K562 (cell line): Measurements from ENCODE around the gene MAD1L1. TPM values are rescaled to one million over a fixed set of nuclear protein-coding genes. Genes with fewer than 3 reads are reported as not detected.

ENCODE experiments used
- ATAC-seq: fragments of 200-7000 bp; cut with Tn5 transposase; 3 replicates; pipeline ENCODE4 v1.9.1; 2020; ENCODE audit warnings: moderate library complexity
- BruUV-seq: library from RNA; stranded (reverse); fragments of 400-500 nt; replicated peaks from 2 replicates; lab custom pipeline; 2021; lab: Mats Ljungman, UMichigan
- CTCF ChIA-PET: fragments of 300-600 bp; formaldehyde crosslinking; extraction: SDS; loops from one replicate; lab custom pipeline; 2021; ENCODE audit warnings: low intra/inter-chr PET ratio; lab: Yijun Ruan, JAX
- POLR2A ChIA-PET: fragments of 300-600, 350-650 bp; sonication (Branson Sonifier 250); formaldehyde crosslinking; extraction: SDS; loops from one replicate; lab custom pipeline; 2021; ENCODE audit warnings: antibody characterized with exemption, inconsistent platforms; lab: Yijun Ruan, JAX
- DNase-seq, 4 experiments: peaks; one replicate each; pipeline versions ENCODE4 v3.0.0 to v3.0.0-alpha.2; 2011 to 2018; ENCODE audit warnings: low spot score in 3 of 4, mixed read lengths in 3 of 4; ENCODE audit errors: extremely low read depth in 1 of 4
- FAIRE-seq: peaks from 2 replicates; lab custom pipeline; 2011; peaks lifted over from hg19 to GRCh38; lab: Jason Lieb, UNC
- H2AFZ ChIP-seq: 2 replicates; pipeline ENCODE4 v1.6.0; 2011; ENCODE audit warnings: low read depth, low read length, control low read depth, inconsistent platforms
- H3K27ac ChIP-seq: fragments of 200-600 bp; 3 replicates; pipeline ENCODE4 v1.8.0; 2011; ENCODE audit warnings: low read depth, mild to moderate bottlenecking, control low read depth, inconsistent platforms, low read length, moderate library complexity, mixed read lengths; ENCODE audit errors: extremely low read depth
- H3K27me3 ChIP-seq, 2 experiments: fragments of 300-600 bp in 1 of 2; 2 replicates in 1 of 2; 3 replicates in 1 of 2; pipeline versions ENCODE4 v1.6.0 to v1.8.0; 2011; ENCODE audit warnings: inconsistent platforms in 2 of 2, low read length in 2 of 2, mild to moderate bottlenecking in 1 of 2, mixed read lengths in 1 of 2, moderate library complexity in 1 of 2; ENCODE audit not compliant: control insufficient read depth in 2 of 2, insufficient read depth in 2 of 2
- H3K36me3 ChIP-seq: fragments of 300-600 bp; 3 replicates; pipeline ENCODE4 v1.8.0; 2011; ENCODE audit warnings: mild to moderate bottlenecking, low read length, inconsistent platforms; ENCODE audit not compliant: control insufficient read depth, insufficient read depth
- H3K4me1 ChIP-seq, 2 experiments: fragments of 200-600 bp in 1 of 2; replicated peaks in 1 of 2; 2 replicates in 1 of 2; 3 replicates in 1 of 2; pipeline versions ENCODE4 v1.5.1 to v1.8.0; 2011; ENCODE audit warnings: inconsistent platforms in 2 of 2, low read length in 2 of 2, mild to moderate bottlenecking in 1 of 2, mixed read lengths in 1 of 2, moderate library complexity in 1 of 2; ENCODE audit not compliant: control insufficient read depth in 2 of 2, insufficient read depth in 2 of 2
- H3K4me2 ChIP-seq: 2 replicates; pipeline ENCODE4 v1.6.1; 2011; ENCODE audit warnings: low read length, control low read depth, inconsistent platforms, mixed read lengths; ENCODE audit not compliant: insufficient read depth
- H3K4me3 ChIP-seq: fragments of 200-600 bp; sonication (generic), shearing (Covaris generic); 2 replicates; pipeline ENCODE4 v1.5.1; 2016; ENCODE audit warnings: control low read depth, inconsistent platforms
- H3K79me2 ChIP-seq: fragments of 200-600 bp; 3 replicates; pipeline ENCODE4 v1.8.0; 2011; ENCODE audit warnings: low read length, inconsistent platforms; ENCODE audit not compliant: control insufficient read depth, insufficient read depth
- H3K9ac ChIP-seq, 2 experiments: 2 replicates each; pipeline versions ENCODE4 v1.6.0 to v1.6.1; 2011; ENCODE audit warnings: low read depth in 2 of 2, low read length in 2 of 2, control low read depth in 1 of 2, inconsistent platforms in 1 of 2, mild to moderate bottlenecking in 1 of 2, mixed read lengths in 1 of 2; ENCODE audit not compliant: insufficient read depth in 1 of 2
- H3K9me1 ChIP-seq: one replicate; pipeline ENCODE4 v1.6.0; 2011; ENCODE audit warnings: inconsistent platforms, mild to moderate bottlenecking, low read length, moderate library complexity; ENCODE audit not compliant: control insufficient read depth, insufficient read depth
- H3K9me3 ChIP-seq: replicated peaks from 2 replicates; pipeline ENCODE4 v1.5.1; 2011; ENCODE audit warnings: low read depth, low read length, inconsistent platforms; ENCODE audit not compliant: control insufficient read depth, insufficient read depth
- H4K20me1 ChIP-seq: replicated peaks from 2 replicates; pipeline ENCODE4 v1.6.1; 2011; ENCODE audit warnings: low read length, inconsistent platforms, mixed read lengths; ENCODE audit not compliant: control insufficient read depth, insufficient read depth
- CCNT2 ChIP-seq: IDR thresholded peaks from 2 replicates; pipeline ENCODE4 v1.6.1; 2011; ENCODE audit warnings: borderline replicate concordance, low read depth, mild to moderate bottlenecking, moderate library complexity, mixed read lengths, low read length; ENCODE audit not compliant: insufficient read length; ENCODE audit errors: extremely low read depth
- FOS ChIP-seq: IDR thresholded peaks from 3 replicates; pipeline ENCODE4 v1.6.1; 2011; ENCODE audit not compliant: insufficient read length; ENCODE audit errors: extremely low read depth
- HDAC1 ChIP-seq, 2 experiments: fragments of 450-650 bp; IDR thresholded peaks; 2 replicates each; pipeline ENCODE4 v1.6.1; 2016 to 2017; ENCODE audit warnings: inconsistent platforms in 1 of 2, mild to moderate bottlenecking in 1 of 2, moderate library complexity in 1 of 2
- ILF3 ChIP-seq: fragments of 450-650 bp; IDR thresholded peaks from 2 replicates; pipeline ENCODE4 v1.6.1; 2018; ENCODE audit warnings: antibody characterized with exemption, mild to moderate bottlenecking, moderate library complexity, borderline replicate concordance
- MAZ ChIP-seq, 2 experiments: fragments of 450-650 bp in 1 of 2; sonication (generic) in 1 of 2; formaldehyde crosslinking; IDR thresholded peaks in 1 of 2; conservative IDR thresholded peaks in 1 of 2; 2 replicates each; pipeline versions ENCODE4 v1.4.0 to v1.5.0; 2020; ENCODE audit warnings: mild to moderate bottlenecking in 1 of 2, missing genetic modification reagents in 1 of 2
- PATZ1 ChIP-seq: fragments of 250-450 bp; sonication (Bioruptor Pico); IDR thresholded peaks from 2 replicates; pipeline ENCODE4 v1.5.0; 2020; ENCODE audit warnings: mild to moderate bottlenecking, borderline replicate concordance
- SNIP1 ChIP-seq: fragments of 450-650 bp; IDR thresholded peaks from 2 replicates; pipeline ENCODE4 v1.7.1; 2017; ENCODE audit warnings: low read depth, mild to moderate bottlenecking
- SRSF7 ChIP-seq: fragments of 200-400 bp; formaldehyde crosslinking; optimal IDR thresholded peaks from 2 replicates; pipeline ENCODE3; 2017; ENCODE audit warnings: mild to moderate bottlenecking, low read depth, low read length
- USF2 ChIP-seq: sonication (generic); formaldehyde crosslinking; IDR thresholded peaks from 2 replicates; pipeline ENCODE4 v1.5.0; 2020; ENCODE audit warnings: missing genetic modification reagents
- ZNF174 ChIP-seq: fragments of 250-450 bp; sonication (Bioruptor Pico); IDR thresholded peaks from 2 replicates; pipeline ENCODE4 v1.4.0; 2020; ENCODE audit warnings: mild to moderate bottlenecking
- ZNF586 ChIP-seq: fragments of 450-650 bp; formaldehyde crosslinking; conservative IDR thresholded peaks from 2 replicates; pipeline ENCODE4 v1.4.0; 2020; ENCODE audit warnings: mild to moderate bottlenecking, moderate library complexity
- ZNF75A ChIP-seq: fragments of 450-650 bp; formaldehyde crosslinking; IDR thresholded peaks from 2 replicates; pipeline ENCODE4 v1.4.0; 2020; ENCODE audit warnings: mild to moderate bottlenecking
- WGBS: fragments of 100-300 bp; shearing (Covaris generic); methylation state at CpG from one replicate; pipeline ENCODE4 v1.1.6; 2016; ENCODE audit warnings: low coverage, mixed read lengths; ENCODE audit not compliant: insufficient coverage; ENCODE audit errors: missing lambda C conversion rate; 5-methylcytosine and 5-hydroxymethylcytosine counted together
- in situ Hi-C: fragments of 300-500 bp; cut with MboI; formaldehyde crosslinking; loops from 4 replicates; pipeline ENCODE4 v1.15.0; 2018; ENCODE audit warnings: inconsistent platforms, mixed read lengths
- intact Hi-C: fragments of 100-400 bp; cut with micrococcal nuclease; formaldehyde crosslinking; loops from 2 replicates; pipeline ENCODE4 v1.14.2; 2022
- polyA plus RNA-seq, 8 experiments: library from polyadenylated mRNA; depleted of rRNA in 4 of 8; stranded (reverse) in 5 of 8; unstranded in 3 of 8; fragments of >200 nt; fragmentation: Nextera tagmentation in 2 of 8; fragmentation: Illumina TruSeq in 1 of 8; extraction: Ambion mirVana in 2 of 8; extraction: Trizol in 1 of 8; gene quantifications; 2 replicates each; pipeline versions ENCODE4 v1.2.1 to v1.2.3, GENCODE V29; 2011 to 2014; ENCODE audit warnings: inconsistent platforms in 1 of 8, missing spikeins in 1 of 8
- total RNA-seq, 7 experiments: library from RNA; depleted of rRNA in 6 of 7; stranded (reverse); fragments of >200 nt in 6 of 7; fragmentation: Illumina TruSeq in 2 of 7; extraction: Trizol in 2 of 7; gene quantifications; 2 replicates each; pipeline versions ENCODE4 v1.2.1 to v1.2.3, GENCODE V29; 2011 to 2021; ENCODE audit warnings: low replicate concordance in 1 of 7

MAD1L1 gene
- total and polyA plus RNA-seq, 9 of the 15 experiments (the other 6 are each of a cell fraction or from before 2014, with no cell fraction given): 1.7 to 89.7 (median 18.0) TPM

GRCh38 chr7:2228921-2229320, 3.8 kb downstream of the MAD1L1 start:
- in situ Hi-C loops (no loop called here), intact Hi-C loops (no loop called here)
- ChIA-PET POLR2A (interaction anchor here (0.6 kb wide), 1 partner anchor 119 kb away, joined by 3 read pairs; no protein-coding TSS in a partner anchor), CTCF (no interaction called here)
- peaks cover 63% of the 10 kb centered on the region; the same call in 2 of the 3 replicates for H3K36me3 ChIP-seq
- no peaks in the 10 kb centered on the region for H3K9me3 ChIP-seq
- H3K79me2 ChIP-seq: peaks cover 47% of the 10 kb centered on the region
- peak overlapping the region in 1 of 2 experiments; percentile 24; a peak in 1 of 4 replicates for H3K9ac ChIP-seq
- ATAC-seq (no peak), DNase-seq (no peak), FAIRE-seq (no peak)
- peaks cover 2% of the 10 kb centered on the region; the same call in 1 of the 2 replicates for H4K20me1 ChIP-seq
- no peaks in the 10 kb centered on the region for H3K9me1 ChIP-seq
- H3K4me1 ChIP-seq: peaks cover 3 to 17% of the 10 kb centered on the region in 2 experiments; a peak in 3 of 5 replicates
- H3K4me3 ChIP-seq: no peak overlapping the region
- H3K27ac ChIP-seq: no peak overlapping the region
- WGBS: 82% methylated on average over 8 of the region's 8 CpGs
- no peak overlapping the region for H3K4me2 ChIP-seq
- no peaks in the 10 kb centered on the region for H3K27me3 ChIP-seq
- BruUV-seq: no TSS peak
- H2AFZ ChIP-seq: no peak overlapping the region
- TF ChIP-seq USF2 (CRISPR knock-in tag) (no peak), HDAC1 (IDR thresholded peaks at IDR 0.05) (no peak)

DNA sequence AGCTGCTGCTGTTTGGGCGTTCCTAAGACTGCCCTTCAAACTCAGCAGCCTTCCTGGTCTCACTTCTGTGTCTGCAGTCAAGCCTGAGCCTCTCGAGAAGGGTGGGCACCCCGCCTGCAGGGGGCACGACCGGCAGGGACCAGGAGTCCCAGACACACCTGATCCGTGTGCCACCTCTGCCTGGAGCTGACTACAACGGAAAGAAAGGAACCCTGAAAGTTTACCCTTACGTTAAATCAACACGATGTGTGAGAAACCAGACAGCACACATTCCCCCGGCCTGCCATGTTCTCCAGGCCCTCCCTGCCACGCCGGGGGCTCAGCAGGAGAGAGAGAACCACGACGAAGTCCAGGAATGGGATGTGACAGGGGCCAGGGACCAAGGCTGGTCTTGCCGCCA, 5.0 kb downstream of the MAD1L1 start:
- POLR2A ChIA-PET: no interaction called here
- TF ChIP-seq ZNF586: no peak
- no peak for TF ChIP-seq SNIP1
- TF ChIP-seq CCNT2: no peak
- TF ChIP-seq ZNF75A (CRISPR knock-in tag): no peak
- TF ChIP-seq FOS: no peak
- no peak for TF ChIP-seq ILF3
- TF ChIP-seq MAZ (CRISPR knock-in tag; conservative IDR thresholded peaks at IDR 0.05 in 1 of 2, IDR thresholded peaks at IDR 0.05 in 1 of 2): no peak
- TF ChIP-seq ZNF174 (CRISPR knock-in tag): no peak
- no peak for TF ChIP-seq SRSF7
- no peak for TF ChIP-seq PATZ1 (CRISPR knock-in tag)
- TF ChIP-seq, all 486 proteins: peak for 0
- no TSS peak for BruUV-seq
- CTCF ChIA-PET: no interaction called here
- 88% methylated on average over 14 of the region's 15 CpGs for WGBS
- Histone ChIP-seq H3K79me2 (peaks cover 39% of the 10 kb centered on the region), H4K20me1 (peaks cover 2% of the 10 kb centered on the region; the same call in 1 of the 2 replicates), H3K9me1 (no peaks in the 10 kb centered on the region), H2AFZ (no peak overlapping the region), H3K4me3 (no peak overlapping the region), H3K4me2 (no peak overlapping the region), H3K9ac (peak overlapping the region in 1 of 2 experiments; percentile 36; a peak in 2 of 4 replicates), H3K4me1 (peaks cover 3 to 12% of the 10 kb centered on the region in 2 experiments; a peak in 3 of 5 replicates), H3K9me3 (no peaks in the 10 kb centered on the region), H3K36me3 (peaks cover 72% of the 10 kb centered on the region; the same call in 2 of the 3 replicates), H3K27me3 (no peaks in the 10 kb centered on the region), H3K27ac (no peak overlapping the region)
- in situ Hi-C loops: no loop called here
- FAIRE-seq: no peak
- ATAC-seq: no peak
- intact Hi-C loops: no loop called here
- DNase-seq: no peak
